Stimulated activated CD4-positive, alpha-beta T cell treated with anti-CD3 and anti-CD28 coated beads, TNF-alpha, amount 100 ng/mL, for 24 hours (primary cell): ENCODE measurements around the gene CTNNA3.

Source experiments
- DNase-seq, 3 experiments: peaks; one replicate each; pipeline ENCODE4 v3.0.0-alpha.2; 2020; ENCODE audit warnings: low read depth in 3 of 3

The CTNNA3 gene

DNA sequence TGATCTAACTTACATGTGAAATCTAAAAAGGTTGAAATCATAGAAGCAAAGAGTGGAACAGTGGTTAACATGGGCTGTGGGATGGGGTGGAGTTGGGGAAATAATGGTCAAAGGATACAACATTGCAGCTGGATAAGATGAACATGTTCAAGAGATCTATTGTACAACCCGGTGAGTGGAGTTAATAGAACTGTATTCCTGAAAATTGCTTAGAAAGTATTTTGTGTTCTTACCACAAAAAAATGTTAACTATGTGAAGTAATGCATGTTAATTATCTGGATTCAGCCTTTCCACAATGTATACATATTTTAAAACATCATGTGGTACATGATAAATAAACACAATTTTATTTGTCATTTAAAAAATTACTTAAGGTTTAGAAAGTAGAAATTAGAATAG, 1041.1 kb downstream of the CTNNA3 start:
- DNase-seq: no peak

DNA sequence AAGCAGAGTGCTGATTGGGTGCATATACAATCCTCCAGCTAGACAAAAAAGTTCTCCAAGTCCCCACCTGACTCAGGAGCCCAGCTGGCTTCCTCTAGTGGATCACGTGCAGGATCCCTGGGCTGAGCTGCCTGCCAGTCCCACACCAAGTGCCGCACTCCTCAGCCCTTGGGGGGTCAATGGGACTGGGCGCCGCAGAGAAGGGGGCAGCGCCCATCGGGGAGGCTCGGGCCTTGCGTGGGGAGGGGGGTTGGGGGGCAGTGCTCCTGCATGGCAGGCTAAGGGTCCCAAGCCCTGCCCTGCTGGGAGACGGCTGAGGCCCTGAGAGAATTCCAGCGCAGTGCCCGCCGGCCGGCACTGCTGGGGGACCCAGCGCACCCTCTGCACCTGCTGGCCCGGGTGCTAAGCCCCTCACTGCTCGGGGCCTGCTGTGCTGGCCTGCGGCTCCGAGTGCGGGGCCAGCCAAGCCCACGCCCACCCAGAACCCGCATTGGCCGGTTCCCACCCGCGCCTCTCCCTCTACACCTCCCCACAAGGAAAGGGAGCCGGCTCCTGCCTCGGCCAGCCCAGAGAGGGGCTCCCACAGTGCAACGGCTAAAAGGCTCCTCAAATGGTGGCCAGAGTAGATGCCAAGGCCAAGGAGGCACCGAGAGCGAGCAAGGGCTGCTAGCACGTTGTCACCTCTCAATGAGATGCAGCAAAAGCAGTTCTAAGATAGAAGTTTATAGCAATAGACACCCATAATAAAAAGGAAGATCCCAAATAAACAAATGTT, 1044.5 kb downstream of the CTNNA3 start:
- DNase-seq: no peak

DNA sequence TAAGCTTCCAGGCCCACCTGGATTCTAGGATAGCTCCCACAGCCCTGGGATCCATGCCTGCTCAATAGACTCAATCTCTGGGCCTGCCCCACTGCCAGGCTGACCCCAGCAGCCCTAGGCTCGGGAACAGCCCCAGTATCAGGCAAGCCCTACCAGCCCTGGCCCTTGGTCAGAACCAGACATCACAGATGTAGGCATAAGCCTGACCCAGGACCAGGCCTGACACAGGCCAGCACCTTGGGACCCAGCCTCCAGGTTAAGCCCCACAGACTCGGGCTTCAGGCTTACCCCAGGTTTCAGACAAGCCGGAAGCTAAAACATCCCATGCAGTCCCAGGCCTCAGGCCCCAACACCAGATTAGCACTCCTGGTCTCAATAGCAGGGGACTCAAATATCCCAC, 1046.4 kb downstream of the CTNNA3 start:
- no peak for DNase-seq

DNA sequence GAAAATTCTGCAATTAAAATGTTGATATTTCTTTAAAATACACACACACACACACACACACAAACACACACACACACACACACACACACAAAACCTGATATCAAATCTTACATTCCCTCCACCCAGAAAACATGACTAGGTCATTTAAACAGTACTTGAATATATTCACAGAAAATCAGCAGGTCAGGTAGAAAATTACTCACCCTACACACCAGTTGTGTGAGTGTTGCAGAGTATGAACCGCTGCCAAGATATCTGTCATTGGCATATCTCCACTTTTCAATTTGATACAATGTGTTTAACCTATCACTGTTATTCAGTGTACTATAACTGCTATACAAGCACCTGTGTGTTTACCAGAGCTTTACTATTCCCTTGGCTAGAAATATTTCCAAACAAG, 1053.8 kb downstream of the CTNNA3 start:
- no peak for DNase-seq

DNA sequence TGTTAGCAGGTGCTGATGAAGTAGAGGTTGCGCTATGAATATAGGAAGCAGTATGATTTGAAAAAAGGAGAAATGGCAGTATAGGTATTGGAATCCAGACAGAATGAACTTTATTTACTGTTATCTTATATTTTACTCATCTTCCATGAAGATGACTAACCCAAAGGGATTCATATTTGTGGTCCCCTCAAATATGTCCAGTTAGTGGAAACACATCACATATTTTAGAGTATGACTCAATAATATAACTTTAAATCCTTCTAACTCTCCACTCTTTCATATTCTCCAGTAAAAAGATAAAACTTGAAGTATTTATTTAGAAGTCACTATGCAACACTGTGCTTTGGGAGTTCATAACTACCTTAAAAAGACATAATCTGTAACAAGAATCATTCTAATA, 1056.6 kb downstream of the CTNNA3 start:
- no peak for DNase-seq

DNA sequence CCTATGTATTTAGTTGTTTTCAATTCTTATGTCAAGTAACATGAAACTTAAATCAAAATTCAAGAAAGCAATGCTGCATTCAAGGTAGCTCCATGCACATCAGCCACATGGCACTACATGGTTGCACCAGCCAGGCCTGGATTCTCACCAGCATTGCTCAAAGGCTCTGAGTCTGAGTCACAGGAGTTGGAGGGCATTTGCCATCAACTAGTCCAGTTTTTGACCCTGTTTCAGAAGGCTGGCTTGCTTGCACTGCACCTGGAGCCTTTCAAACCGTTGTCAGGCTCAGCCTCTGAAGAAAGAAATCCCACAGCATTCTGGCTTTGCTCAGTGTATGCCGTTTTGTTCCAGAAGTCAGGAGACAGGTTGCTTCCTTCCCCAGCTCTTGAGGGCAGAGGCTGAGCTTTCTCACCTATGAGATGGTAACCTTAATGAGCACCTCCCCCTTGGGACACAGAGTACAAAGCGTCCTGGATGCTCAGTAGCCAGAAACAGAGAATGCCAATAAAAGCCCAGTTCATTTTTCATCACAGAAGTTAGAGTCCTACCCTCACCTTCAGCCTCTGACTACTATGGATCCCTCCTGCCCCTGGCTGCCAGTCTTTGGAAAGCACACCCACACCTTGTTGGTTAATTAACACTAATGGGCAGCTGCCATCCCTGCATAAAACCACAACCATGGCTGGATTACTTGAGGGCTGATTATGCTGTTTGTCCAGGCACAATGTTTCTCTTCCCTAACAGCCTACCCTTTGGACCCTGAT, 1058.5 kb downstream of the CTNNA3 start:
- no peak for DNase-seq

DNA sequence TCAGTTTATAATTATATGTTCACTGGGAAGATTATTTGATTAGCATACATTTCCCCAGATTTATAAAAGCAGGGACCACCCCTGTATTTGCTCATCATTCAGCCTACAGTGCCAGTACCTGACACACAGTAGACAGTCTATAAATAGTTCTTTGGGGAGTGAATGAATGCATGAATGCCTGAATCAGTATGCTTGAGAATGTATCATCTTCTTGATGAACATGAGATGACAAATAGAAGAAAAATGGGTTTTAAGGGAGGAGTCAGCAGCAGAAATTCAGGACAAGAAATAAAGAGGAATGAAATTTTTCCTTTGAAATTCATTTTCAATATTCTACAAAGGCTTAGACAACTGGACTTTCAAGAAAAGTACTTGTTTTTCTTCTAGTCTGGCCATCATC, 1066.0 kb downstream of the CTNNA3 start:
- no peak for DNase-seq

DNA sequence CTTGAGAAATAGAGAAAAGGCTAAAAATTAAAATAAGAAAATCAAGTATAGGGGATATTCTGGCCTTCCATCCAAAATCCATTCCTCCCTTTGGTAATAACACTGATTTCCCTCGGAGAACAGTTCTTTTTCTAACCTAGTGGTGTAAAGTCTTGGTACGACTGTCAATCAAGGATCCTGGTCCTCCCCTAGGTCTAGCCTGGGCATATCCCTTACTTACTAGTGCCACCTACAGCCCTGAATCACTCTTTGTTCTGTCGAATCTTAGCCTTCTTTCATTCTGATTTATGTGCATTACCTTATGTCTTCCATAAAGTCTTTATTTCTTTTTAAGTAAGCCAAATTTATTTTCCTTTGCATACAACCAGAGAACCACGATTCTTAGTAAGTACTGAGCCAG, 1068.8 kb downstream of the CTNNA3 start:
- no peak for DNase-seq

DNA sequence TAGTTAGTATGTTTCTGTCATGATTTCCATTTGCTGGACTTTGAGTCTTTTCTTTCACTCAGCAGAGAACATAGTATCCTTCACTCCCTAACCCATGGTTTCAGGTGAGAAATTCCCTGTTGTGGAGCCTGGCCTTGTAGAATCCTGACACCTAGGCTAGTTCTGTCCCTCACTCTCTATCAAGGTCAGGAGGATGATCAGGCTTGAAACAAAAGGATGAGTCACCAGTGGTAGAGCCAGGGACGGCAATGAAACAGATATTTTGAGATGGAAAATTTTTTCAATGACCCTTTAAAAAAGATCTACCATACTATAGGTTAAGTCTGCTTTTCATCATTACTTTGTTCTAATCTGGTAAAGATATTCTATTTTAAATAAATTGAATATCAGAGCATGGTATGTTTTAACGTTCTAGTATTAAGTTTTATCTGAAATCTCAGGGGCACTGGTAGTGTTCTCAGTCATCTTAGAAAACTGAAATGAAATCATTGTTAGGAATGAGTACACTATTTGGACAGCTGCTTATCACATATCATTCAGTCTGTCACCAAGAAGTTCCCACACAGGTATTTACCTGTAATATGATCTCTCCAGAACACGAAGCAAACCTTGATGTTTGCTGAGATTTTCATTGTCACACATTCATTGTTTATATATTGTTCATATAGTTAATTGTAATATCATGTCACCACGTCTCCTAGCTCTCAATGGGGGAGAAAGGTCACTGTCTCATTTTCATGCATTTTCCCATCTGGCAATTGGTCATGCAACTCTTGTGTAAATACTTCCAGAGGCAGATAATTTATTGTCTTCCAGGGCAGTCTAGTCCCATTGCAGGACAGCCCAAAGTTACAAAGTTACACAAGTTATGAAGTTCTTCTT, 1070.0 kb downstream of the CTNNA3 start:
- no peak for DNase-seq

DNA sequence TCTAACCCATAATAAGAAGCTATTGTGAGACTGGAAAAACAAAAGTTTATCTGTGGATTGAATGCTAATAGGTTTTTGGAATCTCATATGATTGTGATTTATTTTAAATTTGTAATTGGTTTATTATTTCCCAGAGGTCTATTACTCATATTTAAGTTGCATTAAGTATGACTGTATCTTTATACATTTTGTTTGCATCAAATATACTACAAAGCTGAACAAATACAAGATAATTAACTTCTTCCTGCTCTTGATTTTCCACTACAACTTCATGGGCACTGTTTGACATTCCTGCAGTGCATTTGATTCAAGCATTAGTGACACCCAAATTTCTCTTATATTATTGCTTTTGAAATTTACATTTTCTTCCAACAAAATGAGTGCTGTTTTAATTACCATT, 1073.9 kb downstream of the CTNNA3 start:
- no peak for DNase-seq

DNA sequence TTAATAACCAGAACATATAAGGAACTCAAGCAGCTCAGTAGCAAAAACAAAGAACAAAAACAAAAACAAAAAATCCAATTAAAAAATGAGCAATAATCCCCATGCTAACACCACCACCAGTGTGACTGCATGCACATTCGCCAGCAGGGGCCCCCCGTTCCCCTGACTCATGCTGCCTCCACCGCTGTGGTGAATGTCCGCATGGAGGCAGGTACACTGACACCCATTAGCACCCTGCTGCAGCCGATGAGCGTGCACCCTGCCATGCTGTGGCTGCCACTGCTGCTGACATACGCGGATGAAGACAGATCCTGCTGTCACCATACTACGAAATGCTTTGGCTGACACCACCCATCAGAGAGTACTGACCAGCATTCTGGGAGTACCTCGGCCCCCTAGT, 1091.8 kb downstream of the CTNNA3 start:
- DNase-seq: no peak

DNA sequence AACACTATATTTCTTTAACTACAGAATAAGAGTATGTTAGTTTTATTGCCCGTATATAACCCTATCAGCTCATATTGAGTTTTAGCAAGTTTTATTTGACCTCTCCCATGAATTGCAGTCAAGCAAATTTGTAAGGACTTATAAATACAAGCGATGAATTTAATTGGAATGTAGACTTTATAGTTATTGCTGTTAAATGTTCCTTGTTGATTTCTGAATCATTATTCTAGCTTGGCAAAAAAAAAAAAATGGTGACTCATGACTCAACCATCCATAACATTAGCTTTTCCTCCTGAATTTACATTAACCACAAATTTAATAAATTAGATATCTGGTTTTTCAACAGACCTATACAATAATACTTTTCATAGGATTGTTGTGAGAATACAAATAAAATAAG, 1104.1 kb downstream of the CTNNA3 start:
- DNase-seq: no peak

DNA sequence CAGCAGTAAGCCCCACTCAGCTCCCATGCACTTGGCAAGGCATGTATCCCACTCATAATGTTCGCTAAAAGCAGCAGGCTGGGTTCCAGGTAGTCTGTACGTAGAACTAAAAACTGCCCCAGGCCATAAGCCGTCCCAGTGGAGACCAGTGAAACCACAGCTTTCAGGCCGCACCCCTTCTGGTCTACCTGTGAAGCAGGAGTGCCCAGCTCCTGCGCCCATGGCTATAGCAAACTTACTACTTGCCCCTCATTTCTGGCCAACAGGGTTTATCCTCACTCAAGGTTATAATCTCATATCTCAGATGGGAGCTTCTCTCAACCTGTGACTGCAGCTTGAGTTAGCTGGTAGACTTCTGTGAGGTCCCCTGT, 1108.3 kb downstream of the CTNNA3 start:
- no peak for DNase-seq

DNA sequence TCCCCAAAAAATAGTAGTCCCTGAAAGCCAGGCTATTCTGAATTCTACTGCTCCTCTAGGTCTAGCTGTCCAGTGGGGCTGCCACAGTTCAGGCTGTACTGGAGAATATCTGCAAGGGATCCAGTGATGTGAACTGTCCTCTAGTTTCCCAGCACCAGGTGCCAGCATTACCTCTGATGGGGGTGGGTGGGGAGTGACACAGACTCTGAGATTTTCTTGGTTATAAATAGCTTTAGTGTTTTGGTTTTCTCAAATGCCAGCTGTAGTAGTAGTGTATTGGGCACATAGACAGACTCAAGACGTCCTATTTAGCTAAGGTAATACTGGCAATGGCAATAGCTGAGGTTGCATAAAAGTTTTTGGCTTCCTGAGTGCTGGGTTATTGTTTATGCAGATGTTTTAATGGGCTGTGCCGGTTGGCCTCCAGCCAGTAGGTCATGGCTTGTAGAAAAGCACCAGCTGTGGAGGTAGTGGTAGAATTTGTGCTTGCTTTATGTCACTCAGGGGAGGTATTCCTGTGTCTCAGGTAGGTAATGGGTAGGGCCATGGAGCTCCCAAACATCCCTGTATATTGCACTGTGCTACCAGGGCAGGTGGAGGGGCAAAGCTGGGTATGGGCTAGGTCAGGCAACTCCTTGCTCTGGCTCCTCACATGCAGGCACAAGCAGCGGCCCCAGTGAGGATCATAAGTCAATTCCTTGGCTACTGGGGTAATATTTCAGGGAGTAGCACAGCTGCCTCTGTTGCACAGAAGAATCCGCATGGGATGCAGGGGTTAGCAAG, 1108.9 kb downstream of the CTNNA3 start:
- no peak for DNase-seq

DNA sequence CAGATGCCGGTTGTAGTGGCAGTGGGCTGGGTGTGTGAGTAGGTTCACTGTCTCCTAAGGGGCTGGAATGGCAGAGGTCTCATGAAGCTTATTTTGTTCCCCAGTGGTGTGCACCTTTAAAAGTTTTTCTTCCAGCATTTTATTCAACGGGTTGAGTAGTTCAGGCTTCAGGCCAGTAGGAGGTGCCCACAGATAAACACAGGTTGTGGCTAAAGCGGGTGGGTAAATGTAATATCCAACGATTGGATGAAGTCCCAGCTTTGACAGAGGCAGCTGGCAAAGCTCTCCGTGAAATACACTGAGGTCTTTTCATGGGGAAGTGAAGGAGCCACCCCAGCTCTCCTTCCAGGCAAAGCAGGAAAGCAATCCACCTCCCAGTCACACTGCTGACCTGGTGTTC, 1109.9 kb downstream of the CTNNA3 start:
- DNase-seq: no peak

DNA sequence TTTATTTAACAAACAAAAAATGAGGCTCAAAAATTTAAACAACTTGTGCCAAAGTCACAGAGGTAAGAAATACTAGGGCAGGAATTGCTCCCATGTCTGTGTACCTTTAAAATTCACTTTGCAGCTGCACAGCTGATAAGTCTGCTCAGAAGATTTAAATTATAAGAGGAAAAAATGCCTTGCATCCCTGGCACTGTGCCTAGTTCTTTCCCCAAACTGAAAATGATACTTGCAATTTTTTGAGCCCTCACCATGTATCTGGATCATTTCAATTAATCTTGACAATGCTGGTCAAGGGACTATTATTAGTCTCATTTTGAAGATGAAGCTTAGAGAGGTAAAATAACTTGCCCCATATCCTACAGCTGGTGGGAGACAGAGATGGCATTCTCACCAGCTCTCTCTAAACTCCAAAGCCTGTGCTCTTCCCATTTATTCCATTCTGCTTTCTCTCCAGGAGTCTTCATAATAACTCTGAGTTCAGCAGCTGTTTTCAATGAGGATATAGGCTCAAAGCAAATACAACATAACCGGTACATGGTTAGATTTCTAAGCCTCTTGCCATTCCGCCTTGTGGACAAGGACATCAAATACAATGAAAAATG, 1120.6 kb downstream of the CTNNA3 start:
- DNase-seq: no peak

DNA sequence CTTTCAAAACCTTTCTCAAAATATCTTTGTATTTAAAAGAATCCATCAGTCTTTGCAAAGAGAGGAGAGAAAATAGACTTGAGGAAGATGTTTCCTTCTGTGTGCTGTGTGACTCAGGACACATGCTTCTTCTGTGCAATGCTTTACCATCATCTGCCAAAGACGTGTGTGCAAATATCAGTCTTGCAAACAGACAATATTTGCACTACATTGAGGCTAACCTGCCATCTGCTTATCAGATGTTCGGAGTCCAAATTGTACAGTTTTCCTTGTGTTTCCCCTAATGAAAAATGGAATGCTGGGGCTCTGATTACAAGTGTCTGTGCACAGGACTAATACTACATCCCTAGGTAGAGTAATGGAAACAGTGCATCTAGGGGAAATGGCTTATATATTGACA, 1123.3 kb downstream of the CTNNA3 start:
- DNase-seq: no peak

DNA sequence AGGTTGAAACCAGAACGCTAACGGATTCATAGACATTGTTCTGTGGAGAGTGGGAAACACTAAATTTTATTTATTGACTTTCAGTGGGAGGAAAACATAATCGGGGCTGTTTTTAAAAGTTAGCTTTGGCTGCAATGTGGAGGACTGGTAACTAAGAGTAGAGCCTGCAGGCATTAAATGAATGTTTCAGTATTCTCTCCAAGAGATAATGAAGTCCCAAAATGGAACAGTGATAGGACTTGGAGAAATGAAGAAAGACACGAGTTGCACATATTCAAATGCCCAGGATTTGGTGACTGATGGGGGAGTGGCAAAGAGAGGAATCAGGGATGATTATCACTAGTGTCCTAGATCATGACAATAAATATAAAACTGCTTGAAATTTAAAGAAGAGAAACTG, 1130.0 kb downstream of the CTNNA3 start:
- no peak for DNase-seq

DNA sequence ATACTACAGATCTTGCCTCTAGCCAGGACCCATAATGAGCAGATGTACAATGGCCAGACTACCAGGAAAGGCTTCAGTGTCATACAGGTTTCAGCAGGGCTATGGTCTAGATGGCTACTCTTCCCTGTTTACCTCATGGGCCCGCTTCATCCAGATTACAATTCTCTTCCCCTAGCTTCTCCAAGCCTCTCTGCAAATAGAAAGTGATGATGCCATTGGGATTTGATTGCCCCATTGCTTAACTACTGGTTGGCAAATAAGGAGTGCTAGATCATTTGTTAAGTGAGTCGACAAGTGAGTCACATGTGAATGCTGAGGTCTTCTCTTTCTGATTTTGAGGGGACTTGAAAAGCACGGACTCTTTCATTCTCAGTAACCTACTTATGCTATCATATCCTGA, 1131.7 kb downstream of the CTNNA3 start:
- DNase-seq: no peak

DNA sequence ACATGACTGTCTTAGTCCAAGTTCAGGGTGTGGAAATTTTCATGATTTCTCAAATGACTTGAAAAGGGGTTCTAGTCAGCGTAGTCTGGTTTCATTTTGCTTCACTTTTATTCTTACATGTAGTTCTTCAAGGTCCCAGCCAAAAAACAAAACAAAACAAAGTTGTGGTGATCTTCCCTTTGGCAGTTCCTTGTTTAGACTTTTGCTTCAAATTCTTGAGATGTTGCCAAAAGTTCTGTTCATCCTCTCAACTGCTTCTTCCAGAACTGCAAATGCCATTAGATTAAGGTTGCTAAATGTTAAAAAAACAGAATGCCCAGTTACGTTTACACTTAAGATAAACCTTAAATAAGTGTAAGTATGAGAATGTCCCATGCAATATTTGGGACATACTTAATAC, 1140.9 kb downstream of the CTNNA3 start:
- DNase-seq: no peak

DNA sequence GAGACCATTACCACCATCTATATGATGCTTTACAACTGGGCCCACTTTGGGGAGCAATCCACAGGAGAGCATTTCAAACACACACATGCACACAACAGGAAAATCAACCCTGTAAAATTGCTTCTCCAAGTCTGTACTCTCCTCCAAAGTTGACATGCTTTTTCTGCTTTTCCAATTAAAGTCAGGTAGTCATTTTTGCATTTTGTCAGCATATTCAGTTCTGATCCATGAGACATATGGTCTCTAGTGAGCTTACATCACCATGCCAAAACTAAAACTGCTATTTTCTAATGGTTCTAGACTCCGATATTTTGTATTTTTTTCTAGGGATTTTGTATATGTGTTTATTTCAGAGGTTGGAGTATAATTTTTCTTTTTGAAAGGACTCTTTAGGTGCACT, 1143.7 kb downstream of the CTNNA3 start:
- no peak for DNase-seq
